Vagina (tissue), 2 donors: ENCODE data around the gene CPB1.

Experiments used
- CTCF ChIP-seq, 3 experiments: fragments of 450-650 bp in 2 of 3; fragments of 200-600 bp in 1 of 3; sonication (generic) in 1 of 3; IDR thresholded peaks; one replicate each; pipeline ENCODE4 v1.5.1; 2017 to 2019; ENCODE audit warnings: antibody characterized with exemption in 3 of 3, mild to moderate bottlenecking in 2 of 3, moderate library complexity in 2 of 3
- POLR2A ChIP-seq, 2 donors: fragments of 450-650 bp; IDR thresholded peaks; one replicate each; pipeline ENCODE4 v1.6.1; 2017; ENCODE audit warnings: antibody characterized with exemption in 2 of 2, mild to moderate bottlenecking in 2 of 2, moderate library complexity in 2 of 2
- POLR2AphosphoS5 ChIP-seq, 2 donors: sonication (generic); formaldehyde crosslinking; IDR thresholded peaks; one replicate each; pipeline ENCODE4 v1.9.0; 2017; ENCODE audit warnings: antibody characterized with exemption in 2 of 2, mild to moderate bottlenecking in 2 of 2, low read depth in 1 of 2; ENCODE audit not compliant: insufficient read depth in 1 of 2

DNA sequence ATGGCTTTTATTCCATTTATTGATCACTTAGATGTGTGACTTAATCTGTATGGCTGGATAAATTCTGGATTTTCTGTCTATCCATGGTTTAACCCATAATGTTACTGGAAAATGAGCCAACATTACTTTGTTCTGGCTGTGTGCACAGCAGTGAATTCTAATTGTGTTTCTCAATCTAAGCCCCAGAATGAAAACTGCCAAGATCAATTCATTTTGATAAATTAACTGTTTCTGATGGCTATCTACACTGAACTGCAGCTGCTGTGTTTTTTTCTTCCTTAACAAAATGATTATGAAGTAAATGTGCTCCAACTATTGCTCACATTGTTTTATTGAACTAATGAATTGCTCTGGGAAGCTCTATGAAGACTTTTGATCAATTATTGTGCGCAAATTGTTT lies 35.7 kb upstream of the CPB1 start:
- no peak for TF ChIP-seq CTCF (IDR thresholded peaks at IDR 0.05)
- TF ChIP-seq POLR2A (IDR thresholded peaks at IDR 0.05): no peak
- TF ChIP-seq POLR2AphosphoS5 (IDR thresholded peaks at IDR 0.05; ENCODE audit: insufficient read depth in 1 of 2, low read depth in 1 of 2): no peak
